ENCODE results near the gene CEP128.

Gene CEP128

GRCh38 chr14:80930836-80931389 is 10.6 kb downstream of the CEP128 start:
- TF ChIP-seq, protein P1, sequence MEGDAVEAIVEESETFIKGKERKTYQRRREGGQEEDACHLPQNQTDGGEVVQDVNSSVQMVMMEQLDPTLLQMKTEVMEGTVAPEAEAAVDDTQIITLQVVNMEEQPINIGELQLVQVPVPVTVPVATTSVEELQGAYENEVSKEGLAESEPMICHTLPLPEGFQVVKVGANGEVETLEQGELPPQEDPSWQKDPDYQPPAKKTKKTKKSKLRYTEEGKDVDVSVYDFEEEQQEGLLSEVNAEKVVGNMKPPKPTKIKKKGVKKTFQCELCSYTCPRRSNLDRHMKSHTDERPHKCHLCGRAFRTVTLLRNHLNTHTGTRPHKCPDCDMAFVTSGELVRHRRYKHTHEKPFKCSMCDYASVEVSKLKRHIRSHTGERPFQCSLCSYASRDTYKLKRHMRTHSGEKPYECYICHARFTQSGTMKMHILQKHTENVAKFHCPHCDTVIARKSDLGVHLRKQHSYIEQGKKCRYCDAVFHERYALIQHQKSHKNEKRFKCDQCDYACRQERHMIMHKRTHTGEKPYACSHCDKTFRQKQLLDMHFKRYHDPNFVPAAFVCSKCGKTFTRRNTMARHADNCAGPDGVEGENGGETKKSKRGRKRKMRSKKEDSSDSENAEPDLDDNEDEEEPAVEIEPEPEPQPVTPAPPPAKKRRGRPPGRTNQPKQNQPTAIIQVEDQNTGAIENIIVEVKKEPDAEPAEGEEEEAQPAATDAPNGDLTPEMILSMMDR (IDR thresholded peaks at IDR 0.05), result no peak
- Histone ChIP-seq H3K27me3 (no peaks in the 10 kb centered on the region), H3K4me1 (no peaks in the 10 kb centered on the region), H3K9me3 (peaks cover 0 to 8% (median 0%) of the 10 kb centered on the region in 3 donors), H3K36me3 (peaks cover 0 to 3% (median 0%) of the 10 kb centered on the region in 3 donors), H3K4me3 (no peak overlapping the region), H3K27ac (no peak overlapping the region)
- DNase-seq, result no peak
- intact Hi-C loops (cut with DNase I; ENCODE audit: low total_unique reads), result no loop called here

DNA sequence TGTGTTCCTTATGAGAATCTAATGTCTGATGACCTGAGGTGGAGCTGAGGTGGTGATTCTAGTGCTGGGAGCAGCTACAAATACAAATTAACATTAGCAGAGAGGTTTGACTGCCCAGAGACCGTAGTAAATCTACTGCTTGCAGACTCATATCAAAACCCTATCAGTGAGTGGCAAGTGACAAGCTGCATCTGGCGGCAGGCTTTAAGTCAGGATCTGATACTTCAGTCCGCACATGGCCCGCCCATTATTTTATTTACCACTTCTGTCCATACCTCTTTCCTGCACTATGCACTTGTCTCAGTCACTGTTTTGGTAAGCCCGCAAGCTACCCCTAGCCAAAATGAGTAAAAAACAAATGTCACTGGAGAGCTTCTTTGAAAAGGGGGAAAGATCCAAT is 11.4 kb downstream of the CEP128 start:
- no peak overlapping the region for H3K27ac ChIP-seq
- H3K27me3 ChIP-seq, result no peaks in the 10 kb centered on the region
- H3K9me3 ChIP-seq, result peaks cover 0 to 8% (median 0%) of the 10 kb centered on the region in 3 donors
- DNase-seq, result no peak
- H3K4me3 ChIP-seq, result no peak overlapping the region
- no peaks in the 10 kb centered on the region for H3K4me1 ChIP-seq
- TF ChIP-seq, protein P1 (IDR thresholded peaks at IDR 0.05), result no peak
- intact Hi-C loops (cut with DNase I; ENCODE audit: low total_unique reads), result no loop called here
- peaks cover 0 to 3% (median 0%) of the 10 kb centered on the region in 3 donors for H3K36me3 ChIP-seq

DNA sequence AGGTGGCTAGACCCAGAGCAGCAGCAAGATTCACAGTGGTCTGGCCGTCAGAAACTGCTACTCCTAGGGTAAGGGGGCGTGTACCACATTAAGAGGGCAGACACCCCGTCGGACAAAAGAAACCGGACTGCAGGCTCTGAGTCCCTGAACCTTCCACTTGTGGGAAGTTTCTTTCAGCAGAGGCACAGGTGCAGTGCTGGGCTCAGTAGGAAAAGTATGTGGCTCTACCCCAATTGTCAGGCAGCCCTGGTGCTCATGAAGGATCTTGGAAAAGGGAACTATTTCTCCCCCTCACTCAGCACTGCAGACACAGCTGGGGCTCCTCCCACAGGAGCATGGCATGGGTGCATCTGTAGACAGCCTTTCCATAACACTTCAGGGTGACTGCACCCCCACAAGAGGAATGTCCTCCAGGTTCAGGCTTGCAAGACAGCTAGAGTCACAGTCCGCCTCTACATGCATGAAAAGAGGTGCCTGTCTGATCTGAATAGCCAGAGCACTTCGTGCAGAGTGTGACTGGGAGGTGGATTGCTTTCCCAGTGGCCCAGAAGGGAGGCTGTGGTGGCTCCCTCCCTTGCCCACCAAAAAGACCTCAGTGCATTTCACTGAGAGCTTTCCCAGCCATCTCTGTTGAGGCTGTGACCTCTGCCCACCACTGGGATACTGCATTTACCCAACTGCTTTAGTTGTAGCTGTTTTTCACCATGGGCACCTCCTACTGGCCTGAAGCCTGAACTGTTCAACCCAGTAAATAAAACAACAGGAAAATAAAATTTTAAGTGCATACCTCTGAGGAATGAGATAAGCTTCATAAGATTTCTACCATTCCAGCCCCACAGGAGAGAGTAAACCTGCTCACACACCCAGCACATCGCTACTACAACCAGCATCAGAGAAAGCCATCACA is 14.2 kb downstream of the CEP128 start:
- Histone ChIP-seq H3K27me3 (no peaks in the 10 kb centered on the region), H3K36me3 (peaks cover 0 to 3% (median 0%) of the 10 kb centered on the region in 3 donors), H3K4me1 (no peaks in the 10 kb centered on the region), H3K27ac (no peak overlapping the region), H3K9me3 (peaks cover 0 to 8% (median 0%) of the 10 kb centered on the region in 3 donors), H3K4me3 (no peak overlapping the region)
- DNase-seq, result no peak
- TF ChIP-seq, protein P1 (IDR thresholded peaks at IDR 0.05), result no peak
- intact Hi-C loops (cut with DNase I; ENCODE audit: low total_unique reads), result no loop called here

- intact Hi-C loops (cut with DNase I; ENCODE audit: low total_unique reads), result no loop called here
- no peak for DNase-seq
These were observed 15.0 kb downstream of the CEP128 start for GRCh38 chr14:80926397-80927082.

More at GRCh38 chr14:80926397-80927082, 15.0 kb downstream of the CEP128 start:
- TF ChIP-seq, protein P1 (IDR thresholded peaks at IDR 0.05), result no peak
- Histone ChIP-seq H3K36me3 (peaks cover 0 to 3% (median 0%) of the 10 kb centered on the region in 3 donors), H3K27ac (no peak overlapping the region), H3K9me3 (peaks cover 0 to 8% (median 0%) of the 10 kb centered on the region in 3 donors), H3K27me3 (no peaks in the 10 kb centered on the region), H3K4me1 (no peaks in the 10 kb centered on the region), H3K4me3 (no peak overlapping the region)

Data from tibial artery (tissue), 4 donors.